Caco-2 (cell line): Measurements from ENCODE around the gene INPPL1. TPM values are rescaled to one million over a fixed set of nuclear protein-coding genes. Genes with fewer than 3 reads are reported as not detected.

ENCODE experiments used
- BruUV-seq: library from RNA; stranded (reverse); fragments of 400-500 nt; replicated peaks from 2 replicates; lab custom pipeline; 2021; lab: Mats Ljungman, UMichigan
- CTCF ChIA-PET: fragments of 300-600 bp; sonication (Branson Sonifier 250); formaldehyde crosslinking; loops from one replicate; lab custom pipeline; 2022; ENCODE audit warnings: antibody characterized with exemption; lab: Charles Lee
- POLR2A ChIA-PET: fragments of 300-600 bp; sonication (Branson Sonifier 250); formaldehyde crosslinking; loops from one replicate; lab custom pipeline; 2022; ENCODE audit warnings: antibody characterized with exemption; lab: Charles Lee
- DNase-seq, 2 experiments: peaks; one replicate each; pipeline versions ENCODE4 v3.0.0 to v3.0.0-alpha.2; 2020 to 2022
- H3K27me3 ChIP-seq: replicated peaks from 2 replicates; pipeline ENCODE4 v1.6.0; 2011; ENCODE audit warnings: low read length; ENCODE audit not compliant: control insufficient read depth, insufficient read depth
- H3K36me3 ChIP-seq: 2 replicates; pipeline ENCODE4 v1.5.1; 2011; ENCODE audit warnings: low read length; ENCODE audit not compliant: control insufficient read depth, insufficient read depth
- H3K4me1 ChIP-seq: fragments of 250-450 bp; sonication (Bioruptor Pico); 2 replicates; pipeline ENCODE4 v1.5.1; 2020; ENCODE audit warnings: mild to moderate bottlenecking
- H3K4me3 ChIP-seq: 2 replicates; pipeline ENCODE4 v1.5.1; 2011; ENCODE audit warnings: low read depth, mild to moderate bottlenecking, control low read depth, low read length
- H3K9me3 ChIP-seq: fragments of 250-450 bp; sonication (Bioruptor Pico); 2 replicates; pipeline ENCODE4 v1.5.1; 2020; ENCODE audit warnings: mild to moderate bottlenecking, moderate library complexity
- H3K27ac Mint-ChIP-seq: one replicate; pipeline ENCODE4 v1.8.0; 2022; ENCODE audit warnings: mixed read lengths; ENCODE audit not compliant: unreplicated experiment
- H3K27me3 Mint-ChIP-seq: one replicate; pipeline ENCODE4 v1.8.0; 2022; ENCODE audit warnings: mixed read lengths; ENCODE audit not compliant: insufficient read depth, unreplicated experiment
- H3K36me3 Mint-ChIP-seq: one replicate; pipeline ENCODE4 v1.8.0; 2022; ENCODE audit warnings: mild to moderate bottlenecking, mixed read lengths; ENCODE audit not compliant: insufficient read depth, unreplicated experiment
- H3K4me1 Mint-ChIP-seq: one replicate; pipeline ENCODE4 v1.8.0; 2022; ENCODE audit warnings: low read depth, mixed read lengths; ENCODE audit not compliant: unreplicated experiment
- H3K4me3 Mint-ChIP-seq: one replicate; pipeline ENCODE4 v1.8.0; 2022; ENCODE audit warnings: mild to moderate bottlenecking, moderate library complexity, mixed read lengths; ENCODE audit not compliant: unreplicated experiment
- H3K9me3 Mint-ChIP-seq: one replicate; pipeline ENCODE4 v1.8.0; 2022; ENCODE audit warnings: mixed read lengths; ENCODE audit not compliant: unreplicated experiment
- CTCF ChIP-seq, 2 experiments: fragments of 200-600 bp in 1 of 2; IDR thresholded peaks; 1 replicate in 1 of 2; 2 replicates in 1 of 2; pipeline versions ENCODE4 v1.5.1 to v1.8.0; 2011 to 2022; ENCODE audit warnings: antibody characterized with exemption in 1 of 2, control low read depth in 1 of 2, inconsistent platforms in 1 of 2, low read depth in 1 of 2, low read length in 1 of 2, mild to moderate bottlenecking in 1 of 2, moderate library complexity in 1 of 2; ENCODE audit not compliant: insufficient read depth in 1 of 2, severe bottlenecking in 1 of 2, unreplicated experiment in 1 of 2
- intact Hi-C: fragments of 100-400 bp; cut with micrococcal nuclease; formaldehyde crosslinking; loops from one replicate; pipeline ENCODE4 v1.10.0; 2022; ENCODE audit not compliant: unreplicated experiment
- total RNA-seq: library from RNA; stranded (reverse); gene quantifications from 2 replicates; pipeline ENCODE4 v1.2.3, GENCODE V29; 2022

The INPPL1 gene
- total RNA-seq, 1 experiment from 2014 or later, result 393 TPM

DNA sequence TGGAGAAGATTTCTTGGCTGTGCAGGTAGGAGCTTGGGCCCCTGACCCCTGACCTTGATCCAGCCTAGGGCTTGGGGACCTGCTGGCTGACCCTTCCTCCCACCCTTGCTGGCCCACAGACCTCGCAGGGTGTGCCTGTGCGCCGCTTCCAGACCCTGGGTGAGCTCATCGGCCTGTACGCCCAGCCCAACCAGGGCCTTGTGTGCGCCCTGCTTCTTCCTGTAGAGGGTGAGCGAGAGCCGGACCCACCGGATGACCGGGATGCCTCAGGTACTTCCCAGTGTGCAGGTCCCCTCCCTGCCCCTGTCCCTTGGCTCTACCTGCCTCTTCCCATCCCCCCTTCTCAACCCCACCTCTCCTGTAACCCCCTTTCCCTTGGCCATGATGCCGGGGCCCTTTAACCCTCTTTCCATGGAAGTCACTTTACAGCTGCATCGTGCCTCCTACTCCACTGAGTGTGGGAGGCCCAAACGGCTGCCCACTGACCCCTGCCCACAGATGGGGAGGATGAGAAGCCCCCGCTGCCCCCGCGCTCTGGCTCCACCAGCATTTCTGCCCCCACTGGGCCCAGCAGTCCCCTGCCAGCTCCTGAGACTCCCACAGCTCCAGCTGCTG, 3.8 kb downstream of the INPPL1 start:
- peak in 1 of 2 experiments; percentile 46 for DNase-seq
- ChIA-PET CTCF (interaction anchor here (0.7 kb wide), 1 partner anchor 125 kb away, joined by 3 read pairs; no protein-coding TSS in a partner anchor), POLR2A (no interaction called here)
- Mint-ChIP-seq H3K36me3 (peaks cover 87% of the 10 kb centered on the region), H3K27ac (no peak overlapping the region), H3K9me3 (no peaks in the 10 kb centered on the region), H3K4me1 (peaks cover 7% of the 10 kb centered on the region), H3K27me3 (no peaks in the 10 kb centered on the region), H3K4me3 (no peak overlapping the region)
- H3K4me3 ChIP-seq, result no peak overlapping the region
- no peaks in the 10 kb centered on the region for H3K27me3 ChIP-seq
- BruUV-seq, result no TSS peak
- no peaks in the 10 kb centered on the region for H3K9me3 ChIP-seq
- no peak for TF ChIP-seq CTCF (IDR thresholded peaks at IDR 0.05; ENCODE audit: insufficient read depth in 1 of 2, low read depth in 1 of 2, low read length in 1 of 2, severe bottlenecking in 1 of 2, unreplicated experiment in 1 of 2)
- peaks cover 18% of the 10 kb centered on the region for H3K4me1 ChIP-seq
- intact Hi-C loops, result no loop called here
- H3K36me3 ChIP-seq, result peaks cover 15% of the 10 kb centered on the region

- ChIA-PET CTCF (no interaction called here), POLR2A (no interaction called here)
- intact Hi-C loops, result no loop called here
- BruUV-seq, result no TSS peak
- Histone ChIP-seq H3K36me3 (peaks cover 16% of the 10 kb centered on the region), H3K4me1 (peaks cover 18% of the 10 kb centered on the region), H3K4me3 (no peak overlapping the region), H3K27me3 (no peaks in the 10 kb centered on the region), H3K9me3 (no peaks in the 10 kb centered on the region)
- DNase-seq, result no peak
- Mint-ChIP-seq H3K27me3 (no peaks in the 10 kb centered on the region), H3K36me3 (peaks cover 92% of the 10 kb centered on the region), H3K9me3 (no peaks in the 10 kb centered on the region), H3K4me3 (no peak overlapping the region), H3K27ac (peak overlapping the region; percentile 14), H3K4me1 (peaks cover 7% of the 10 kb centered on the region)
- no peak for TF ChIP-seq CTCF (IDR thresholded peaks at IDR 0.05; ENCODE audit: insufficient read depth in 1 of 2, low read depth in 1 of 2, low read length in 1 of 2, severe bottlenecking in 1 of 2, unreplicated experiment in 1 of 2)
Measured at GRCh38 chr11:72228844-72229231, 4.3 kb downstream of the INPPL1 start.

DNA sequence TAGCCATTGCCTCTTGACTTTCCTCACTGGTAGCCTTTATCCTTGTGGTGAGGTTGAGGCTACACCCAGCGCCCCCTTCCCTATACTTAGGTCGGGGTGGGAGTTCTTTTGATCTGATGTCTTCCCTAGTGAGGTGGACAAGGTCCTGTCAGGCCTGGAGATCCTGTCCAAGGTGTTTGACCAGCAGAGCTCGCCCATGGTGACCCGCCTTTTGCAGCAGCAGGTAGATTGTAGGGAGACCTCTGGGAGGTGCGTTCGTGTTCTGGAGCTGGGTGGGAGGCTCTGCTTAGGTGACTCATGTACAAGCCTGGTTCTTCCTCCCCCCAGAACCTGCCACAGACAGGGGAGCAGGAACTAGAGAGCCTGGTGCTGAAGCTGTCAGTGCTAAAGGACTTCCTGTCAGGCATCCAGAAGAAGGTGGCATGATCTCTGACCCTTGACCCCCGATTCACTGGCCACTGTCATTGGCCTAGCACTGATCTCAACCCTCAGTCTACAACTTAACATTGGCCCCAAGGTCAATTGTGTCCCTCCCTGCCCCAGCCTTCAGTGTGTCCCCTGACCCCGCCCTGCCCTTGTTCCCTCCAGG, 4.9 kb downstream of the INPPL1 start:
- no peaks in the 10 kb centered on the region for H3K27me3 Mint-ChIP-seq
- peaks cover 7% of the 10 kb centered on the region for H3K4me1 Mint-ChIP-seq
- Histone ChIP-seq H3K27me3 (no peaks in the 10 kb centered on the region), H3K4me1 (peaks cover 18% of the 10 kb centered on the region), H3K9me3 (no peaks in the 10 kb centered on the region), H3K4me3 (no peak overlapping the region), H3K36me3 (peaks cover 19% of the 10 kb centered on the region)
- H3K9me3 Mint-ChIP-seq, result no peaks in the 10 kb centered on the region
- no peak overlapping the region for H3K4me3 Mint-ChIP-seq
- H3K36me3 Mint-ChIP-seq, result peaks cover 93% of the 10 kb centered on the region
- TF ChIP-seq CTCF (IDR thresholded peaks at IDR 0.05; ENCODE audit: insufficient read depth in 1 of 2, low read depth in 1 of 2, low read length in 1 of 2, severe bottlenecking in 1 of 2, unreplicated experiment in 1 of 2), result no peak
- intact Hi-C loops, result no loop called here
- CTCF ChIA-PET, result no interaction called here
- peak overlapping the region; percentile 14 for H3K27ac Mint-ChIP-seq
- POLR2A ChIA-PET, result no interaction called here
- no TSS peak for BruUV-seq
- DNase-seq, result peak in 1 of 2 experiments; percentile 44
